Type B pancreatic cell (in vitro differentiated cells): ENCODE measurements around the gene ZCCHC14. TPM values are rescaled to one million over a fixed set of nuclear protein-coding genes. Genes with fewer than 3 reads are reported as not detected.

Source experiments
- DNase-seq: peaks from one replicate; pipeline ENCODE4 v3.0.0; 2021; ENCODE audit warnings: mixed read lengths; ENCODE audit not compliant: unreplicated experiment; ENCODE audit errors: extremely low spot score
- H3K27ac Mint-ChIP-seq: 2 replicates; pipeline ENCODE4 v1.8.0; 2021; ENCODE audit warnings: mild to moderate bottlenecking, mixed read lengths
- H3K27me3 Mint-ChIP-seq: 2 replicates; pipeline ENCODE4 v1.8.0; 2021; ENCODE audit warnings: mixed read lengths
- H3K36me3 Mint-ChIP-seq: 2 replicates; pipeline ENCODE4 v1.8.0; 2021; ENCODE audit warnings: mixed read lengths
- H3K4me1 Mint-ChIP-seq: one replicate; pipeline ENCODE4 v1.8.0; 2021; ENCODE audit warnings: mixed read lengths; ENCODE audit not compliant: unreplicated experiment
- H3K4me3 Mint-ChIP-seq: 2 replicates; pipeline ENCODE4 v1.8.0; 2021; ENCODE audit warnings: mild to moderate bottlenecking, mixed read lengths
- H3K9me3 Mint-ChIP-seq: 2 replicates; pipeline ENCODE4 v1.8.0; 2021; ENCODE audit warnings: mixed read lengths
- total RNA-seq: library from RNA; stranded (reverse); gene quantifications from 2 replicates; pipeline ENCODE4 v1.2.1, GENCODE V29; 2021; ENCODE audit warnings: low replicate concordance
- TF ChIP-seq, protein P1 (sequence below): fragments of 200-600 bp; sonication (generic); conservative IDR thresholded peaks from 2 replicates; pipeline ENCODE4 v1.5.0; 2021; ENCODE audit warnings: antibody characterized with exemption, mild to moderate bottlenecking

ZCCHC14 gene
- total RNA-seq, 1 donor from 2014 or later = 32.3 TPM

GRCh38 chr16:87422106-87422505 is 70.7 kb downstream of the ZCCHC14 start:
- Mint-ChIP-seq H3K36me3 (peaks cover 16% of the 10 kb centered on the region), H3K27ac (no peak overlapping the region)

GRCh38 chr16:87421003-87421912 is 71.6 kb downstream of the ZCCHC14 start:
- H3K27ac Mint-ChIP-seq = no peak overlapping the region
- TF ChIP-seq, protein P1, sequence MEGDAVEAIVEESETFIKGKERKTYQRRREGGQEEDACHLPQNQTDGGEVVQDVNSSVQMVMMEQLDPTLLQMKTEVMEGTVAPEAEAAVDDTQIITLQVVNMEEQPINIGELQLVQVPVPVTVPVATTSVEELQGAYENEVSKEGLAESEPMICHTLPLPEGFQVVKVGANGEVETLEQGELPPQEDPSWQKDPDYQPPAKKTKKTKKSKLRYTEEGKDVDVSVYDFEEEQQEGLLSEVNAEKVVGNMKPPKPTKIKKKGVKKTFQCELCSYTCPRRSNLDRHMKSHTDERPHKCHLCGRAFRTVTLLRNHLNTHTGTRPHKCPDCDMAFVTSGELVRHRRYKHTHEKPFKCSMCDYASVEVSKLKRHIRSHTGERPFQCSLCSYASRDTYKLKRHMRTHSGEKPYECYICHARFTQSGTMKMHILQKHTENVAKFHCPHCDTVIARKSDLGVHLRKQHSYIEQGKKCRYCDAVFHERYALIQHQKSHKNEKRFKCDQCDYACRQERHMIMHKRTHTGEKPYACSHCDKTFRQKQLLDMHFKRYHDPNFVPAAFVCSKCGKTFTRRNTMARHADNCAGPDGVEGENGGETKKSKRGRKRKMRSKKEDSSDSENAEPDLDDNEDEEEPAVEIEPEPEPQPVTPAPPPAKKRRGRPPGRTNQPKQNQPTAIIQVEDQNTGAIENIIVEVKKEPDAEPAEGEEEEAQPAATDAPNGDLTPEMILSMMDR = no peak
- DNase-seq = no peak
- no peak overlapping the region for H3K4me3 Mint-ChIP-seq
- no peaks in the 10 kb centered on the region for H3K27me3 Mint-ChIP-seq
- H3K36me3 Mint-ChIP-seq = peaks cover 16% of the 10 kb centered on the region
- H3K4me1 Mint-ChIP-seq = peaks cover 15% of the 10 kb centered on the region
- H3K9me3 Mint-ChIP-seq = no peaks in the 10 kb centered on the region

More at GRCh38 chr16:87422106-87422505, 70.7 kb downstream of the ZCCHC14 start:
- Mint-ChIP-seq H3K9me3 (no peaks in the 10 kb centered on the region), H3K27me3 (no peaks in the 10 kb centered on the region), H3K4me3 (no peak overlapping the region), H3K4me1 (peaks cover 21% of the 10 kb centered on the region)
- DNase-seq = no peak
- TF ChIP-seq, protein P1 = no peak

DNA sequence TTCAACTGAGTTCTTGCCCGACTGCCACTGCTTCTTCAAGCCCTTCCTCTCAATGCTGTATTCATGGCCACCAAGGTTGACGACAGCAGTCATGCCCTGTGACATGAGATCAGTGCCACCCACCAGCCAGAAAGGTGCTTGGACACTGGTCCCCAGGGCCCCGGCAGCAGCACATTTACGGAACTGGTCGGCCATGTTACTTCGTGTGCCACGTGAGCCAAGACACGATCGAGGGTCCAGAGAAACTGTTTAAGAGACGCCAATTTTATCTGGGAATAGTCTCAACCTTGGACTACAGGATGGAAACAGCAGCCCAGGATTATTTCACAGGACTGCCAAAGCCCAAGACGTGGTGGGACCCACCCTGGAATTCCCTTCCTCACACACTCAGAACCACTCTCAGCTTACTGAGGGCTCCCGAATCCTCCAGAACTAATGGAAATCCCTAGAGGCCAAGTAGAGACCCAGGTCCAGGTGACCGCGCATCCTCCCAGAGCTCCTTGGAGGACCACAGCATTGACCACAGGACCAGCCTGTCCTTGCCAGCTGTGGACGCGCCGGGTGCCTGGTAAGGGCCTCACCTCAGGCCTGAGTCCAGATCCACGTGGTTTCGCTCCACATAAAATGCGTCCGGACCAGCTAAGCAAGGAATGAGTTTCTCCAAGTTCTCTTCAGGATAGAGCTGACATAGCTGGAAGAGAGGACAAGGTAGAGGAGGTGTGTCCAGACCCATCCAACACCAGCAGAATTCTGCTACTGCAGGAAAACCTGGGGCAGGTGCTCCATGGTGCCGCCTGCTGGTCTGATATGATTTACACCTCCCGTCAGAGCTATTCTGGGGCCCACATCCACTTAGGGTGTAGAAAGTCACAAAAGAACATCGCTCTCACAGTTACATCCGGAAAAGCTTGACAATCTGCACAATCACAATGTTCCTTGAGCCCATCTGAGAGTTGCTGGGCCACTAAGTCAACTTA is 72.5 kb downstream of the ZCCHC14 start:
- Mint-ChIP-seq H3K4me3 (no peak overlapping the region), H3K9me3 (no peaks in the 10 kb centered on the region), H3K4me1 (peaks cover 9% of the 10 kb centered on the region), H3K27me3 (no peaks in the 10 kb centered on the region), H3K27ac (no peak overlapping the region), H3K36me3 (peaks cover 16% of the 10 kb centered on the region)
- no peak for DNase-seq
- TF ChIP-seq, protein P1 = no peak

GRCh38 chr16:87418644-87419043 is 74.2 kb downstream of the ZCCHC14 start:
- Mint-ChIP-seq H3K27ac (no peak overlapping the region), H3K9me3 (no peaks in the 10 kb centered on the region), H3K27me3 (no peaks in the 10 kb centered on the region), H3K36me3 (peaks cover 16% of the 10 kb centered on the region), H3K4me3 (no peak overlapping the region), H3K4me1 (no peaks in the 10 kb centered on the region)
- TF ChIP-seq, protein P1 = no peak
- DNase-seq = no peak

DNA sequence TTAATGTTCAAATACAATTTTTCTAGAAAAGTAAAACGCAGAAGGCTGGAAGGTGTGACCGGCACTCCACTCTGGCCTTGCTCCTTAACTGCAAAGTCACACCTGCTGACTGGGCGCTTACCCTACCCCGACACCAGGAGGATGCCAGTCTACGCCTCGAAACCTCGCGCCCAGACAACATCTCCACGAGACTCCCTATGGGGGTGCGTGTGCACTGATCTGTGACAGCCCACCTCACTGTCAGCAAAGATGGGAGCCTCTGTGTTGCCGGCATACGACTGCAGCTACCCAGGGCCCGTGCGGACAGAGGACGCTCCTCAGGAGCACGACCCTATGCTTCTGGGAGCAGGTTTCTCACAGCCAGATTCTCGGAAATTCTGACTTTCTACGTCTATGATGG is 74.6 kb downstream of the ZCCHC14 start:
- Mint-ChIP-seq H3K27ac (no peak overlapping the region), H3K9me3 (no peaks in the 10 kb centered on the region), H3K4me3 (no peak overlapping the region), H3K36me3 (peaks cover 16% of the 10 kb centered on the region), H3K27me3 (no peaks in the 10 kb centered on the region), H3K4me1 (no peaks in the 10 kb centered on the region)
- TF ChIP-seq, protein P1 = no peak
- DNase-seq = no peak
